HUES48 (cell line): ENCODE results near the gene PIK3IP1.

Source experiments
- H3K27ac ChIP-seq: one replicate; pipeline ENCODE4 v1.7.0; 2013; ENCODE audit warnings: low read depth, low read length, inconsistent platforms
- H3K27me3 ChIP-seq: 2 replicates; pipeline ENCODE4 v1.6.1; 2013; ENCODE audit warnings: mild to moderate bottlenecking, low read length; ENCODE audit not compliant: control insufficient read depth, insufficient read depth
- H3K36me3 ChIP-seq: 2 replicates; pipeline ENCODE4 v1.6.1; 2013; ENCODE audit warnings: low read length; ENCODE audit not compliant: control insufficient read depth, insufficient read depth
- H3K4me1 ChIP-seq: 2 replicates; pipeline ENCODE4 v1.6.1; 2013; ENCODE audit warnings: mild to moderate bottlenecking, low read length; ENCODE audit not compliant: control insufficient read depth, insufficient read depth
- H3K4me3 ChIP-seq: 2 replicates; pipeline ENCODE4 v1.5.1; 2013; ENCODE audit warnings: mild to moderate bottlenecking, low read depth, low read length
- H3K9ac ChIP-seq: 2 replicates; pipeline ENCODE4 v1.6.1; 2013; ENCODE audit warnings: mild to moderate bottlenecking, low read depth, low read length, moderate library complexity
- H3K9me3 ChIP-seq: 2 replicates; pipeline ENCODE4 v1.6.1; 2013; ENCODE audit warnings: low read length; ENCODE audit not compliant: control insufficient read depth, insufficient read depth

PIK3IP1 gene

DNA sequence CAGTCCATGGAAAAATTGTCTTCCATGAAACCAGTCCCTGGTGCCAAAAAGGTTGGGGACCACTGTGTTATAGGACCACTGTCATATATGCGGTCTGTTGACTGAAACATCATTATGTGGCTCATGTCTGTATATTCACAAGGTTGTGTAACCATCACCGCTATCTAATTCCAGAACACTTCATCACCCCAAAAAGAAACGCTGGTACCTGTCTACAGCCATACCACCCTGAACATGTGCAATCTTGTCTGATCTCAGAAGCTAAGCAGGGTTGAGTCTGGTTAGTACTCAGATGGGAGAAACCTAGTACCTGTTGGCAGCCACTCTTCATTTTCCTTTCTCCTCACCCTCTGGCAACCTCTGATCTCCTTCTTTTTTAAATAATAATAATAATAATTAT is 12.9 kb upstream of the PIK3IP1 start:
- Histone ChIP-seq H3K27ac (no peak overlapping the region), H3K36me3 (no peaks in the 10 kb centered on the region), H3K9ac (no peak overlapping the region), H3K4me3 (no peak overlapping the region), H3K4me1 (no peaks in the 10 kb centered on the region), H3K9me3 (no peaks in the 10 kb centered on the region), H3K27me3 (no peaks in the 10 kb centered on the region)

DNA sequence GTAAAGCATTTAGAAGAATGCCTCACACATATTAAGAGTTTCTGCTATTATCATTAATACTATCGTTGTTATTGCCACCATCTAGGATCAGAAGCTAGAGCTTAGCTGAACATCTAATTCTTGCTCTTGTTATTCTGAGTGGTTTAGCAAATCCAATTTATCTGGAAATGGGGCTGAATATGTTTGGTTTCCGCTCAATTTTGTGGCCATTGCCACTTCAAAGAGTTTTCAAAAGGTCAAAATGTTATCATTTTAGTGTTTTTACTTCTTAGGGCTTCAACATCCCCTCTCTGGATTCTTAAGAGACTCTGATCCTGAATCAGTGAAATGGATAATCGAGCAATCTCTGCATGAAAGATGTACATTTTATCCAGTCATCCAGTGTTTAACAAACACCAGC is 10.2 kb upstream of the PIK3IP1 start:
- H3K36me3 ChIP-seq: no peaks in the 10 kb centered on the region
- H3K9me3 ChIP-seq: no peaks in the 10 kb centered on the region
- no peaks in the 10 kb centered on the region for H3K4me1 ChIP-seq
- no peak overlapping the region for H3K27ac ChIP-seq
- H3K9ac ChIP-seq: no peak overlapping the region
- H3K27me3 ChIP-seq: no peaks in the 10 kb centered on the region
- H3K4me3 ChIP-seq: no peak overlapping the region

DNA sequence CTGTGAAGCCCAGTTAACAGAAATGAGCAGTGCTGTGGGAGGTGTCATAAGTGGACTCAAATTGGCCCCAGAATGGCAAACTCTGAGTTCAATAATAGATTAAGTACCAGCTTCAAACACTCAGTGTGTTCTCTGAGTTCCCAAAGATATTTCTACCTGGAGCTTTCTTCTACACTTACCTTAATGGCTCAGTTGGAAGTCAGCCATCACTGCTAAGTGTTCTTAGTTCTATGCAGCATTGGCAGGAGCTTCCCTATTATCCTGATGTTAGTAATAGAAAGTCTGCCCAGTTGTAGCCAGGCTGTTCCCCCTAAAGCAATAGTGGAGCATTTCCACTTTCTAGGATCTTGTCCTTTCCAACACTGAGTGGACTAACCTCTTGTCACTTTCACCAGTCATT is 9.7 kb upstream of the PIK3IP1 start:
- Histone ChIP-seq H3K36me3 (no peaks in the 10 kb centered on the region), H3K4me3 (no peak overlapping the region), H3K9me3 (no peaks in the 10 kb centered on the region), H3K27me3 (no peaks in the 10 kb centered on the region), H3K4me1 (no peaks in the 10 kb centered on the region), H3K27ac (no peak overlapping the region), H3K9ac (no peak overlapping the region)

DNA sequence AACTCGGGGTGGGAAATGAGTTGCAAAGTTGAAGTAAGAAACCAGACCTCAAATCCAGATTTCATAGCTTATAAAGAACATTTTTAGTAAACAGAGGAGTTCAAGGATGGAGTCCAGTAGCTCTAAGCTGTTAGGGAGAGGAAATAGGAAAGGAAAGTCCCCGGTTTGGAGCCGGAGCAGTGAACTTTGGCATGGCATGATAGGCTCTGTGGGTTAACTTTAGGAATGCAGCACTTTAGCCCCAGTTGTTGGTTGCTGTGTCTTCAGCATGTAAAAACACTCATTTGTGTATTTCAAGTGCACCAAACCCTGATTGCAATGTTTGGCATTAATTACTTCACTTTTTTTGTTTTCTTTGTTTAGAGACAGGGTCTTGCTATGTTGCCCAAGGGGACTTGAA is 8.6 kb upstream of the PIK3IP1 start:
- Histone ChIP-seq H3K36me3 (no peaks in the 10 kb centered on the region), H3K4me1 (no peaks in the 10 kb centered on the region), H3K27me3 (no peaks in the 10 kb centered on the region), H3K9me3 (no peaks in the 10 kb centered on the region), H3K9ac (no peak overlapping the region), H3K4me3 (no peak overlapping the region), H3K27ac (no peak overlapping the region)

DNA sequence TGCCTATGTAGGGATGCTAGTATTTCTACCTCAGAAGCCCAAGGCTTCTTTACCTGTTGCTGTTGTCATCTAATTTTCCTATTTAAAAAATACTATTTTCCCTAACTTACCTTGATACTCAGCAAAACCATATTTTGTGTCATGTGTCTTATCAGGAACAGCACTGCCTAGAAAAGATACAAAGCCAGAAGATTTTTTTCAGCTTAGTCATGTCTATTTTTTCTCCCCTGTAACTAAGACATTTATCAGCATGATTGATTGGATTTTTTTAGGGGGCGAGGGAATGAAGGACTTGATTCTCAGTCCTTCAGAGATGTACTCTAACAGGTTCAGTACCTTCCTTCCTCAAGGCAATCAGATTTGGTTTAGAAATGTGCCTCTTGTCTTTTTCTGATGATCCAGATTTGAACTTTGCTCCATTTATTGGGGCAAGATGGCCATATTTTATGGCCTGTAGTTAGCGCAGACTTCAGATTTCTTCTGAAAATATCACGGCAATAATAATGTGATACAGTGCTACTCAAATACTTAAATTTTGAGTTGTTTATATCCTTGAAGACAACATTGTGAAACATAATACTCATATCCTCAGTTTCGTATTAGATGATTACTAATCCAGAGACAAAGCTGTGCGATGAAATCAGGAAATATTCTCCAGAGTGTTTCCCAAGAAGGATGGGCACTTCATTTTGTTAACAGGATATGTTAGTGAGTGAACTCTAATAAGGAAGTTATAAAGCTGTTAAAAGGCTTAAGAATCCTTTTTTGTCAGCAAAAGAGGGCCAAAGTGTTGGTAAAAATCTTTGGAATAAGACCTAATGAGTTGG is 3.8 kb upstream of the PIK3IP1 start:
- H3K9ac ChIP-seq: no peak overlapping the region
- H3K27me3 ChIP-seq: peaks cover 9% of the 10 kb centered on the region
- H3K4me1 ChIP-seq: peaks cover 5% of the 10 kb centered on the region
- H3K9me3 ChIP-seq: no peaks in the 10 kb centered on the region
- H3K27ac ChIP-seq: no peak overlapping the region
- no peaks in the 10 kb centered on the region for H3K36me3 ChIP-seq
- no peak overlapping the region for H3K4me3 ChIP-seq

DNA sequence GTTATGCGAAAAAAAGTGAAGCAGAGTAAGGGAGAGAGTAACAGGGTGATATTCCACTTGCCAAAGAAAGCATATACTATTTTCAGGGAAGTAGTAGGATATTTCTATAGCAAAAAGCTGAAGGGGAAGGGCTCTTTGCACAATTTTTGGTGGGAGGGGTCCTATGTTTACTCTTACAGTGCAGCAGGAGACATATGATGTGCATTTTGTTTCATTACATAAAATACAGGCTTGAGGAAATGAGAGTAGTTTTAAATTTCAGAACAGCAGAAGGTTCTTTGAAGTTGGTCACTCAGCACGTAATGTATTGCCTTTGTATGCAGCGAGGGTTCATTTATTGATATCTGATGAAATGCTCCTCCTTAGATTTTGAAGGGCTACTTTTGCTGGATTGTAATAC is 3.1 kb upstream of the PIK3IP1 start:
- Histone ChIP-seq H3K27ac (no peak overlapping the region), H3K9ac (no peak overlapping the region), H3K4me3 (no peak overlapping the region), H3K36me3 (no peaks in the 10 kb centered on the region), H3K4me1 (peaks cover 5% of the 10 kb centered on the region), H3K9me3 (no peaks in the 10 kb centered on the region), H3K27me3 (peaks cover 13% of the 10 kb centered on the region)

DNA sequence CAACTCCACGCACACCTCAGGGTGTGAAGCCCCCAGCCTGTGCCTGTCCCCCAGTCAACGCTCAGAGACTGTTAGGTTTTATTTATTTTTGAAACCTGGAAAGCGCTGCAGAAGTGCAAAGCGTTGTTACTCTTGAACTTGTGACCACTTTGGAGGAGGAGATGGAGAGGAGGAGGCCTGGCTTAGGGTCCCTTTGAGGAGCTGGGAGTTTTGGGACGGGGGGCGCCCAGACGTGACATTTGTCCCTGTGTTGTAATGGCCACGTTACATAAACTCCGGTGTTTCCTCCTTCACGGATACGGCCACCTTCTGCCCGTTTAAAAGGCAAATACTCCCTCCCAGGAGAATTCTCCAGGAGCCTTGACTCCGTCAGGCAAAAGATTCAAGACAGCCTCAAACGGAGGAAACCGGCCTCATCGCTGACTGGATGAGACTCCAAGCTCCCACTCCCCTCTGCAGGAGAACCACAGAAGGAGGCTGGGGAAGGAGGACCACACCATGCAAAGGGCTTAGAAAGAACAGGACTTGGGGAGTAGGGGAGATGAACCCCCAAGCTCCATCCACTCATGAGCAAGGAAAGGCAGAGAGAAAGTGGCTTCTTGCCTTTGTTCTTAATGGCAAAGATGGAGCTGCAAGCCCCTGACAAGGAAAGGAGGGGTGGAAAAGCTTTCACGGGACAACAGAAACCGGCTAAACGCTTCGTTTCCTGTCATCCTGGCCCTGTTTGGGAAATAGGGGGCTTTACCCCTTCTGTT is 630 bp downstream of the PIK3IP1 start:
- H3K9me3 ChIP-seq: no peaks in the 10 kb centered on the region
- H3K4me3 ChIP-seq: peak overlapping the region; percentile 60
- no peak overlapping the region for H3K9ac ChIP-seq
- H3K36me3 ChIP-seq: no peaks in the 10 kb centered on the region
- peaks cover 20% of the 10 kb centered on the region for H3K27me3 ChIP-seq
- H3K27ac ChIP-seq: peak overlapping the region; percentile 50
- H3K4me1 ChIP-seq: peaks cover 5% of the 10 kb centered on the region

DNA sequence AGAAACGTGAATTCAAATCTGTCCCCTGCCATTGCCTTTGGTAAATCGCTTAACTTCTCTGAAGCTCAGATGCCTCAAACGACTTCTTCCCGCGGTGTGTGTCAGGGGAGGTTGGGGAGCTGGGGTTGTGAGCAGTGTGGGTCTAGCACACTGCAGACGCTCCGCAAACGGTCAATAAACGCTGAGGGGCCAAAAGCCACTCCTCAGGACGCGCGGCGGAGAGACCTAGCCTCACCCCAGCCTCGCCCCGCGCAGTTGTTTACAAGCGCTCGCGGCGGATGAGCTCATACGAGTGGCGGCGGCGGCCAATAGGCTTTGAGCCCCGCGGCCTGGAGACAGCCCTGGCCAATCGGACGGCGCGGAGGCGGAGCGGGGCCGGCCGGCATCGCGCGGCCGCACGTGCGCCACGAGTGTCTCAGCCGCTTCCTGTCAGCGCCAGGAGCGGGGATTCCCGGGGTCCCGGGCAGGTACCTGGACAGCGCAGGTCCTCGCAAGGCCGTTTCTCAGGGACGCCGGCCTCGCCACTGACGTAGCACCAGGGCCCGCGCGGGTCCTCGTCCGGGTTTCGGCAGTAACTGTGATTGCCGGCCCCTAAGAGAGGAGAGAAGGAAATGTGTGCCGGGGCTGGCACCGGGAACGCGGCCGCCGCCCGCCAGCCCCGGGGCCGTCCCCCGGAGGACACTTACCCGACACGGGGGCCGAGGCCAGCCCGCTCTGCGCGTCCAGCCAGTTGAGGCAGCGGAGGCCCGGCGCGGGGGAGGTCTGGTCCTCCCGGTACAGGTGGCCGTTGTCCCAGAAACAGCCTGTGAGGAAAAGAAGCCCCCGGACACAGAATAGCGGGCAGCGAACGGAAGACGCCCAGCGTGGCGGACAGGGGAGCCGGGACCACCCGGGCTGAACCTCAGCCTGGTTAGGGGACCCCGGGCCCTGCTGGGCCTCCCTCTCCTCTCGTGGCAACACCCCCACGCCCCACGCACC is 1.5 kb downstream of the PIK3IP1 start:
- Histone ChIP-seq H3K27me3 (peaks cover 20% of the 10 kb centered on the region), H3K9ac (peak overlapping the region; percentile 10; the same call in 1 of the 2 replicates), H3K36me3 (no peaks in the 10 kb centered on the region), H3K9me3 (no peaks in the 10 kb centered on the region), H3K4me3 (peak overlapping the region; percentile 60), H3K27ac (no peak overlapping the region), H3K4me1 (peaks cover 5% of the 10 kb centered on the region)

DNA sequence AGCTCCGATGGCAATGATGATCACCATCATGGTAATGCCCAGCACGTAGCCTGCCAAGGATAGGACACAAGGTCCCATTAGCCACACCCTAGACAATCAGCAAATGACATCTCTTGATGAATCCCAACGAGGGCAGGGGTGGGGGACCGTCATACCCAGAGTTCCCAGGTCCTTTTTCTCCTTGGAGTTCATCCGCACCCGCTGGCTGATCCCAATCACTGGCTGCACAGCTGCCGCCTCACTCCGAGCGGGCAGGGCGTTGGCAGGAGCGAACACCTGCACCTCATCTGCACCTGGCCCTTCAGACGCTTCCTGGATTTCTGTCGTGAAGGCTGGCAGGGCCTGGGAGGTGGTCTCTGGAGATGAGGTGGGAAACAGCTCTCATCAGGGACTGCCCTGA is 2.9 kb downstream of the PIK3IP1 start:
- Histone ChIP-seq H3K36me3 (no peaks in the 10 kb centered on the region), H3K27ac (no peak overlapping the region), H3K4me1 (peaks cover 5% of the 10 kb centered on the region), H3K4me3 (no peak overlapping the region), H3K9me3 (no peaks in the 10 kb centered on the region), H3K9ac (no peak overlapping the region), H3K27me3 (peaks cover 20% of the 10 kb centered on the region)

DNA sequence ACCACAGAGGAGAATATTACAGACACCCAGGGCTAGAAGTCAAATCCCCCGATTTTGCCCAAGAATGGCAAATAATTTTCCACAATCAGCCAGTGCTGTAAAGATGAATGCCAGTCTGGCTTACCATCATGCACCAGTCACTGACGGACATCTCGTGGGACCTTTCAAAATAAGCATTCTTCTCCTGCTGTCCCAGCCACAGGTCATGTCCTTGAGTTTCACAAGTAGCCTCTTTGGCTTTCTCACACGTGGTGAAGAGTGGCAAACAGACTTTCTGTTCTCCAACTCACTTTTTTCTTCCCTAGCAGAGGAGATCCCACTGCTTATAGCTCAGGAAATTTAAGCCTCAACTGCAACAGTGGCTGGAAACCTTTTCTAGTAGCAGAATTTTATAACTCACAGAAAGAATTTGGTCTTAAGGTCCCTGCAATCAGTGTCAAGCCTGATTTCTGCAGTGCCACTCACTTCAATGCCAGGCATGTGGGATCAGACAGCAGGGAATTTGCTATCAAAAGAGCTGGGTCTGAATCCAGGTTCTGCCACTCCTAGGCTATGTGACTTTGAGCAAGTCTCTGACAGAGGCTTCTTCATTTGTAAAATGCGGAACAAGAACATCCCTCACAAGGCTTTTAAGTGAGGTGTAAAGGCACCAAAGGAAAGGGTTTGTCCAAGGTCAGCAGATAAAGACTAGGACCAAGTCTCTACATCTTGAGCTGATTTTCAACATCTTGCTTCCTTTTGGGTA is 3.6 kb downstream of the PIK3IP1 start:
- no peak overlapping the region for H3K27ac ChIP-seq
- H3K36me3 ChIP-seq: no peaks in the 10 kb centered on the region
- H3K27me3 ChIP-seq: peaks cover 20% of the 10 kb centered on the region
- H3K4me3 ChIP-seq: no peak overlapping the region
- no peaks in the 10 kb centered on the region for H3K9me3 ChIP-seq
- no peak overlapping the region for H3K9ac ChIP-seq
- H3K4me1 ChIP-seq: peaks cover 5% of the 10 kb centered on the region
